ENCODE data around the gene MYH7B. TPM values are rescaled to one million over a fixed set of nuclear protein-coding genes. Genes with fewer than 3 reads are reported as not detected.

MYH7B gene
- total RNA-seq, 1 donor from 2014 or later = 1.3 TPM

DNA sequence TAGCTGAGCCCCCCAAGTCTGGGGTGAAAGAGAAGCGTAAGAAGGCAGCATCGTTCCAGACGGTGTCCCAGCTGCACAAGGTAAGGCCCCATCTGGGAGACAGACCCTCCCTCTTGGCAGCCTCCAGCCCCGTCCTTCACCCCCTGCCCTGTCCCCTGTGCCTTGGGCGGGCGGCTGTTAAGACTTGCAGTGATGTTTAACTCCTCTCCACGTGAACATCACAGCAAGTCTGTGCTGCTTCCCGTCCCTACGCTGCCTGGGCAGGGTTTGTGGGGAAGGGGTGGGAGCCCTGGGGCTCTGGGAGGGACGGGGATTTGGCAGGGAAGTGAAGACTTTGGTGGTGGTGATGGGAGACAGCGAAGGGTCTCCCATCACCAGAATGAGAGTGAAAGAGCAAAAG, 34.6 kb downstream of the MYH7B start:
- no peak for DNase-seq (ENCODE audit: low spot score in 2 of 2, unreplicated experiment in 2 of 2)
- H3K27me3 Mint-ChIP-seq (ENCODE audit: low read depth) = peaks cover 7% of the 10 kb centered on the region
- no peak overlapping the region for H3K27ac Mint-ChIP-seq
- TF ChIP-seq, protein P1, sequence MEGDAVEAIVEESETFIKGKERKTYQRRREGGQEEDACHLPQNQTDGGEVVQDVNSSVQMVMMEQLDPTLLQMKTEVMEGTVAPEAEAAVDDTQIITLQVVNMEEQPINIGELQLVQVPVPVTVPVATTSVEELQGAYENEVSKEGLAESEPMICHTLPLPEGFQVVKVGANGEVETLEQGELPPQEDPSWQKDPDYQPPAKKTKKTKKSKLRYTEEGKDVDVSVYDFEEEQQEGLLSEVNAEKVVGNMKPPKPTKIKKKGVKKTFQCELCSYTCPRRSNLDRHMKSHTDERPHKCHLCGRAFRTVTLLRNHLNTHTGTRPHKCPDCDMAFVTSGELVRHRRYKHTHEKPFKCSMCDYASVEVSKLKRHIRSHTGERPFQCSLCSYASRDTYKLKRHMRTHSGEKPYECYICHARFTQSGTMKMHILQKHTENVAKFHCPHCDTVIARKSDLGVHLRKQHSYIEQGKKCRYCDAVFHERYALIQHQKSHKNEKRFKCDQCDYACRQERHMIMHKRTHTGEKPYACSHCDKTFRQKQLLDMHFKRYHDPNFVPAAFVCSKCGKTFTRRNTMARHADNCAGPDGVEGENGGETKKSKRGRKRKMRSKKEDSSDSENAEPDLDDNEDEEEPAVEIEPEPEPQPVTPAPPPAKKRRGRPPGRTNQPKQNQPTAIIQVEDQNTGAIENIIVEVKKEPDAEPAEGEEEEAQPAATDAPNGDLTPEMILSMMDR (IDR thresholded peaks at IDR 0.05; ENCODE audit: unreplicated experiment) = no peak
- H3K36me3 Mint-ChIP-seq = peaks cover 3% of the 10 kb centered on the region
- no peak overlapping the region for H3K4me3 Mint-ChIP-seq
- no peaks in the 10 kb centered on the region for H3K4me1 Mint-ChIP-seq
- no peaks in the 10 kb centered on the region for H3K9me3 Mint-ChIP-seq

DNA sequence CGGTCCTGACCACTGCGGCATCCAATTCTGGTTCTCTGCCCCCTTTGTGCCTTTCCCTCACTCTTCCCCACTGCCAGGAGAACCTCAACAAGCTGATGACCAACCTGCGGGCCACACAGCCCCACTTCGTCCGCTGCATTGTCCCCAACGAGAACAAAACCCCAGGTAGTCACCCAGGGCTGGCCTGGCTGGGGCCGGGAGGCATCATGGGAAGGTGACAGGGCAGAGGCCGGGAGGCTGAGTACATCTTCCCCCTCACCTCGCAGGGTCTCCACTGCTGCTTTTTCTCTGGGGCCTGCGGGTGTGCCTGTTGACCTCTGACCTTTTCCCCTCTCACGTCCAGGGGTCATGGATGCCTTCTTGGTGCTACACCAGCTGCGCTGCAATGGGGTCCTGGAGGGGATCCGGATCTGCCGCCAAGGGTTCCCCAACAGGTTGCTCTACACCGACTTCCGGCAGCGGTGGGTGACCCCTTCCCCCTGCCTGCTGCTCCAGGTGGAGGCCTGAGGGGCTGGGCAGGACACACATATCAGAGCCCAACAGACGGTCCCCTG, 35.1 kb downstream of the MYH7B start:
- H3K27me3 Mint-ChIP-seq (ENCODE audit: low read depth) = peaks cover 3% of the 10 kb centered on the region
- H3K9me3 Mint-ChIP-seq = no peaks in the 10 kb centered on the region
- no peak for DNase-seq (ENCODE audit: low spot score in 2 of 2, unreplicated experiment in 2 of 2)
- no peaks in the 10 kb centered on the region for H3K4me1 Mint-ChIP-seq
- no peak overlapping the region for H3K4me3 Mint-ChIP-seq
- TF ChIP-seq, protein P1 (IDR thresholded peaks at IDR 0.05; ENCODE audit: unreplicated experiment) = no peak
- H3K36me3 Mint-ChIP-seq = peaks cover 3% of the 10 kb centered on the region
- no peak overlapping the region for H3K27ac Mint-ChIP-seq

DNA sequence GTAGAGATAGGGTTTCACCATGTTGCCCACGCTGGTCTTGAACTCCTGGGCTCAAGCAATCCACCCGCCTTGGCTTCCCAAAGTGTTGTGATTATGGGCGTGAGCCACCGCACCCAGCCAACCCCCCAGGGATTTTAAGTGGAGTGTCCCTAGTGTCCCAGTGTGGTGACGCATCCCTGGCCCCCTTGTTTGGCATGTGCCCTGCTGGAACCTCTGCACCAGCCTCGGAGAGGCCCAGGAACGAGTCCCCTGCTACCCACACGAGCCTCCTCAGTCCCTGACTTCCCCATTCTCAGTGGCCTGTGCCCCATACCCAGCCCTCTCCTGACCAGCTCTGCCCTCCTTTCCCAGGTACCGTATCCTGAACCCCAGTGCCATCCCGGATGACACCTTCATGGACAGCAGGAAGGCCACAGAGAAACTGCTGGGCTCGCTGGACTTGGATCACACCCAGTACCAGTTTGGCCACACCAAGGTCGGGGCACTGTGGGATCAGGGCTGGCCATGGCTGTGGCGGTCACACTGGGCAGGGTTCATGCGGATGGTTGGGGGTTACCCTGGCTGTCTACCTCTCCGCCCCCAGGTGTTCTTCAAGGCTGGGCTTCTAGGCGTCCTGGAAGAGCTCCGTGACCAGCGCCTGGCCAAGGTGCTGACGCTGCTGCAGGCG, 37.2 kb downstream of the MYH7B start:
- DNase-seq (ENCODE audit: low spot score in 2 of 2, unreplicated experiment in 2 of 2) = no peak
- no peak overlapping the region for H3K4me3 Mint-ChIP-seq
- H3K36me3 Mint-ChIP-seq = peaks cover 12% of the 10 kb centered on the region
- no peaks in the 10 kb centered on the region for H3K27me3 Mint-ChIP-seq (ENCODE audit: low read depth)
- no peaks in the 10 kb centered on the region for H3K9me3 Mint-ChIP-seq
- TF ChIP-seq, protein P1 (IDR thresholded peaks at IDR 0.05; ENCODE audit: unreplicated experiment) = no peak
- H3K27ac Mint-ChIP-seq = no peak overlapping the region
- H3K4me1 Mint-ChIP-seq = no peaks in the 10 kb centered on the region

DNA sequence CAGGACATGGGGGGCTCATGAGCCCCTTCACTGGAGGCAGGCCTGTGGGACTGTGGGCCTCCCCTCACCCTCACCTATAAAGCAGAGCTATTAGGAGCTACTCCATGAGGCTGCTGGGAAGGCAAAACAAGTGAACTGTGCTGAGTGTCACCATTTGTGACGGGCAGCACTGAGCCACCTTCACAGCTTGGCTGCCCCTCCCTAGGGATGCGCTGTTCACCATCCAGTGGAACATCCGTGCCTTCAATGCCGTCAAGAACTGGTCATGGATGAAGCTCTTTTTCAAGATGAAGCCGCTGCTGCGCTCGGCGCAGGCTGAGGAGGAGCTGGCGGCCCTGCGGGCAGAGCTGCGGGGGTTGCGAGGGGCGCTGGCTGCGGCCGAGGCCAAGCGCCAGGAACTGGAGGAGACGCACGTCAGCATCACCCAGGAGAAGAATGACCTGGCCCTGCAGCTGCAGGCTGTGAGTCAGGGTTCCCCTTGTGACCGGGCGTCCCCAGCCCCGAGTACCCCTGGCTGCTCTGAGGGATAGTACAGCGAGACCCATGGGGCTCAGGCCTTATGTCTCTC, 38.4 kb downstream of the MYH7B start:
- no peaks in the 10 kb centered on the region for H3K9me3 Mint-ChIP-seq
- DNase-seq (ENCODE audit: low spot score in 2 of 2, unreplicated experiment in 2 of 2) = no peak
- no peak overlapping the region for H3K4me3 Mint-ChIP-seq
- H3K36me3 Mint-ChIP-seq = peaks cover 19% of the 10 kb centered on the region
- no peaks in the 10 kb centered on the region for H3K27me3 Mint-ChIP-seq (ENCODE audit: low read depth)
- no peak overlapping the region for H3K27ac Mint-ChIP-seq
- no peaks in the 10 kb centered on the region for H3K4me1 Mint-ChIP-seq
- TF ChIP-seq, protein P1 (IDR thresholded peaks at IDR 0.05; ENCODE audit: unreplicated experiment) = no peak

DNA sequence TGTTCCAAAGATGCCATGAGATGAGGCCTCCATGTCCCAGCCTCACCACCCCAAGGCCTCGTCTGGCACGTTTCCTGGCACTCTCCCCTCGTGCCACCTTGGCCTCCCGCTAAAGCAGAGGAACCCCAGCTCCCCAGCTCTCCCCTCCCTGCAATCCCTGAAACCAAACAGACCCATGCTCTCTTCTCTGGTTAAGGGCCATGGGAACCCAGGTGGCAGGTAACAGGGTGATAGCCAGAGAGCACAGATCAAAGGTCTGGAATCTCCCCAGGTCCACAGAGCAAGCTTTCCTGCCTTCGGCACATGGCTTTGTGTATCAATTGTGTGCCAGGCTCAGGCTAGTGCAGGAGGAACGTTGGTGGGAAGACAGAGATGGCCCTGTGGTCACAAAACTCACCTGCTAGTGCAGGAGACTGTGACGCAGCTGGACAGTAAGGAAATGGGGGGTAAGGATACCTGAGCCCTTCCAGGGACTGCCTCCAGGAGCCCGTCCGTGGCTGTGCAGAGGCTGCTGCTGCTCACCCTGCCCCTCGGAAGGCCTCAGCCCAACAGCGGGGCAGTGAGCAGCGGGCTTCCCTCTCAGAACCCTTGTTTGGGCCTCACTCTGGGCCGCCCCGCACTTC, 39.0 kb downstream of the MYH7B start:
- TF ChIP-seq, protein P1 (IDR thresholded peaks at IDR 0.05; ENCODE audit: unreplicated experiment) = no peak
- DNase-seq (ENCODE audit: low spot score in 2 of 2, unreplicated experiment in 2 of 2) = no peak
- no peak overlapping the region for H3K4me3 Mint-ChIP-seq
- H3K4me1 Mint-ChIP-seq = no peaks in the 10 kb centered on the region
- H3K27me3 Mint-ChIP-seq (ENCODE audit: low read depth) = no peaks in the 10 kb centered on the region
- H3K36me3 Mint-ChIP-seq = peaks cover 22% of the 10 kb centered on the region
- H3K27ac Mint-ChIP-seq = no peak overlapping the region
- H3K9me3 Mint-ChIP-seq = no peaks in the 10 kb centered on the region
